Activated CD4-positive, alpha-beta T cell treated with anti-CD3 and anti-CD28 coated beads, Interleukin-2, Interleukin-4, amounts not matched to agents 100 ng/mL and 50 ng/mL, durations not matched to agents 16 hours and 8 hours (primary cell): Measurements from ENCODE around the gene SMTN.
"Not testable (repeated sequence)": the region's sequence is repeated elsewhere in the genome, so short reads cannot be mapped to it uniquely, and the experiment has no call there.

Source experiments
- DNase-seq: peaks from one replicate; pipeline ENCODE4 v3.0.0-alpha.2; 2020; ENCODE audit warnings: low spot score

The SMTN gene

GRCh38 chr22:31090217-31091085 lies 9.3 kb downstream of the SMTN start:
- DNase-seq: no peak

GRCh38 chr22:31091106-31091975 lies 10.2 kb downstream of the SMTN start:
- no peak for DNase-seq

GRCh38 chr22:31092161-31092560 lies 11.0 kb downstream of the SMTN start:
- DNase-seq: no peak

- DNase-seq: no peak
Measured at GRCh38 chr22:31093086-31093850, 12.2 kb downstream of the SMTN start.

GRCh38 chr22:31094021-31094551 lies 13.0 kb downstream of the SMTN start:
- no peak for DNase-seq

GRCh38 chr22:31094741-31095140 lies 13.6 kb downstream of the SMTN start:
- DNase-seq: no peak

- no peak for DNase-seq
Measured at GRCh38 chr22:31095637-31096249, 14.6 kb downstream of the SMTN start.

GRCh38 chr22:31096657-31097279 lies 15.7 kb downstream of the SMTN start:
- DNase-seq: no peak

- DNase-seq: not testable (repeated sequence)
Measured at GRCh38 chr22:31097539-31097938, 16.4 kb downstream of the SMTN start.

- DNase-seq: no peak
Measured at GRCh38 chr22:31097941-31098631, 17.0 kb downstream of the SMTN start.

GRCh38 chr22:31098632-31099110 lies 17.6 kb downstream of the SMTN start:
- no peak for DNase-seq

GRCh38 chr22:31099386-31099785 lies 18.3 kb downstream of the SMTN start:
- DNase-seq: no peak

GRCh38 chr22:31099841-31100761 lies 19.0 kb downstream of the SMTN start:
- DNase-seq: no peak

GRCh38 chr22:31100762-31101525 lies 19.8 kb downstream of the SMTN start:
- no peak for DNase-seq

- DNase-seq: no peak
Measured at GRCh38 chr22:31102441-31103081, 21.4 kb downstream of the SMTN start.

GRCh38 chr22:31103111-31103510 lies 22.0 kb downstream of the SMTN start:
- DNase-seq: no peak

- no peak for DNase-seq
Measured at GRCh38 chr22:31103899-31104694, 23.0 kb downstream of the SMTN start.
